ENCODE measurements around the gene KMT2C.
"Not testable (repeated sequence)": the region's sequence is repeated elsewhere in the genome, so short reads cannot be mapped to it uniquely, and the experiment has no call there.

The KMT2C gene

DNA sequence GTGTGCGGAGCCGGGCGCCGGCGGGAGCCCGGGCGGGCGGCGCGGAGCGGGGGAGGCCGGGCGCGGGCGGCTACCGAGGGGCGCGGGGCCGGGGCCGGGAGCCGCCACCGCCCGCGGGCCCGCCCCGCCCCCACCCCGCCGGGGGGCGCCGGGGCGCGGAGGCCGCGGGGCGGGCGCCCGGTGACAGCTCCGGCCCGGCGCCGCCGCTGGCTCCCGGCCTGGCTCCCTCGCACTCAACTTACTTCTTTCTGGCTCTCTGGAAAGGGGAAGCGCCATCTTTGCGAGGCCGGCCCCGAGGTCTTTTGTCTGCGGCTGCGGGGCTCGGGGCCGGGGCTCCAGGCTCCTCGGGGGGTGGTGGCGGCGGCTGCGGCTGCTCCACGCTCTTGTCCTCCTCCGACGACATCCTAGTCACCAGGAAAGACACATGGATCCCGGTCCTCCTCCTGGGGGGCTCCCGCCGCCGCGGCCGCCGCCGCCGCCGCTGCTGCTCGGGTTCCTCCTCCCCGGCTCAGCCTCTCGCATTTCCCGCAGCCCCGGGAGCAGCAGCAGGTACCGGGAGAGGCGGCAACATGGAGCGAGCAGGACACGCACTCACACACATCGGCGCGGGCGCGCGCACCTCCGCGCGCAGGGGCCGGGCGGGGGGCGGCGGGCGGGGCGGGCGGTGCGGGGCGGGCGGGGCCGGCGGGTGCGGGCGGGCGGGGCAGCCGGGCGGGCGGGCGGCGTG lies at the start of gene KMT2C:
Gene KMT2C, minus strand, starts transcription at position 620 of the 727 bp plus-strand sequence. Its CDS starts 217 bp downstream, at position 403.
- peak; percentile 61 for DNase-seq (ENCODE audit: low spot score)

DNA sequence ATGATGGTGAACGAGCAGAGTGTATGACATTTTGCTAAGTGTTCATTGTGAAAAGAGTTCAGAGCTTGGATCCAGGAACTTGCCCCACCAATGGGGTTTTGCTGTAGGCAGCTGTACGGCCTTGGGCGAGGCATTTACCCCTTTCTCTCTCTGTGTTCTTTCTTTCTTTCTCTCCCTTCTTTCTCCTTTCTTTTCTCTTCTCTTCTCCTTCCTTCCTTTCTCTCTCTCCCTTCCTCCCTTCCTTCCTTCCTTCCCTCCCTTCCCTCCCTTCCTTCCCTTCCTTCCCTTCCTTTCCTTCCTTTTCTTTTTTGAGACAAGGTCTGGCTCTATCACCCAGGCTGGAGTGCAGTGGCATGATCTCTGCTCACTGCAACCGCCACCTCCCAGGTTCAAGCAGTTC lies 45.3 kb upstream of the KMT2C start:
- DNase-seq (ENCODE audit: low spot score): no peak

DNA sequence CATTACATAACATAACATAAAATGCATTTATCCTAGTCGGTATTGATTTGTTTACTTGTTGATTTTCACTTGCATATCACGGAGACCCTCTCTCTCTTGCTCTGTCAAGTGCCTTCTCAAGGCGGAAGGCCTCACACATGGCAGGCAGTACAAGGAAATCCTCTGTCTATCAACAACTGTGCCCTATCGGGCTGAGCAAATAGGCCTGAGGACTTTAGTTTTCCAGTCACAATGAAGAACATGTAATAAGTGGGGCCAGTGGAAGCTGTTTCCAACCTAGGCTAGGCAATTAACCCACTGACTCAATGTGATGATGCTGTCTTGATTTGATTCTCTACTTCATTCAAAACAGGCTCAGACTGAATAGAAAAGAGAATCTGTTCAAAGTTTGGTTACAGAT lies 44.9 kb upstream of the KMT2C start:
- no peak for DNase-seq (ENCODE audit: low spot score)

DNA sequence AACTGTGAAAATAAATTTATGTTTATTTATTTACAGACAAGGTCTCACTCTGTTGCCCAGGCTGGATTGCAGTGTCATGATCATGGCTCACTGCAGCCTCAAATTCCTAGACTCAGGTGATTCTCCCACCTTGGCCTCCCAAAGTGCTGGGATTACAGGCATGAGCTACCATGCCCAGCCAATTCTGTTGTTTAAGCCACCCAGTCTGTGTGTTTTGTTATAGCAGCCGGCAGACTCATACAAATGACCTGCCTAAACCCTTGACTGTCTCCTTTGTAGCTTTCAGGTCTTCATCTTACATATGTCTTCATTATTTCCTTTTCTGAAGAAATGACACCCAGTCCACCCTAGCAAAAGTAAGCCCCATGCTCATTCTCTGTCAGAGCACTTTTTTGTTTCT lies 43.8 kb upstream of the KMT2C start:
- no peak for DNase-seq (ENCODE audit: low spot score)

DNA sequence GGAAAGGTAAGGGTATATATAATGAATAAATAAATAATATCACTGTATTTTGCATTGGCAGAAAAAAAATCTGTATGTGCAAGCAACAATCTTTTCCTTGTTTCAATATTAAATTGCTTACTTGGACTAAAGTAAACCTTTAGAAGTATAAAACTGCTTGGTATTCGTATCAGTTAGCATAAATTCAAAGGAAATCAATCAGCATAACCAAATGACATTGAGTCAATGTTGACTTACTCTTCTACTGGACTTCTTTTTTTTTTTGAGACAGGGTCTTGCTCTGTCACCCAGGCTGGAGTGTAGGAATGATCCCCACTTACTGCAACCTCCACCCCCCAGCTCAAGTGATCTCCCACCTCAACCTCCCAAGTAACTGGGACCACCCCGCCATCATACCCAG lies 42.3 kb upstream of the KMT2C start:
- no peak for DNase-seq (ENCODE audit: low spot score)

DNA sequence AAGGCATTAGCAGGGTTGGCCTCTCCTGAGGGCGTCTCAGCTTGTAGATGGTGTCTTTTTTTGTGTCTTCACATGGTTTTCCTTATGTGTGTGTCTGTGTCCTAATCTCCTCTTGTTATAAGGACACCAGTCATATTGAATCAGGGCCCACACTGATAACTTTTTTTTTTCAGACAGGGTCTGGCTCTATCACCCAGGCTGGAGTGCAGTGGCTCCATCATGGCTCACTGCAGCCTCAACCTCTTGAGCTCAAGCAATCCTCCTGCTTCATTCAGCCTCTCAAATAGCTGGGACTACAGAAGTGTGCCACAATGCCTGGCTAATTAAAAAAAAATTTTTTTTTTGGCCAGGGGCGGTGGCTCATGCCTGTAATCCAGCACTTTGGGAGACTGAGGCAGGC lies 41.3 kb upstream of the KMT2C start:
- no peak for DNase-seq (ENCODE audit: low spot score)

DNA sequence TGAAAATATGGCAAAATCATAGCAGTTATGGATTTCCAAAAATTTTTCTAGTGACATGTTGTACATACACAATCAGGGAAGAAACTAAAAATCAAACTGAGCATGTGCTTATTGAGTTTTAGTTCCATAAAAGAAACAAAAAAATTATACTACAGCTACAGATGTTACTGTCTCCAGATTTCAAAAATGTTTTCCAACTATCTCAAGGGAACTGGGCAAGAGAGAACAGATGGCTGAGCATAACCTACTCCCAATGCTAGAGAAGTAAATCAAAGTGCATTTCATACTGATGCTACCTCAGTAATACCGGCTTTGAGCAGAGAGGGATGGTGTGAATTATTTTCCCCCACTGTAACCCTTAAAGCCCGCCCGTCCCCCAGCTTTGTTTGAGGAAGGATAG lies 40.7 kb upstream of the KMT2C start:
- DNase-seq (ENCODE audit: low spot score): no peak

DNA sequence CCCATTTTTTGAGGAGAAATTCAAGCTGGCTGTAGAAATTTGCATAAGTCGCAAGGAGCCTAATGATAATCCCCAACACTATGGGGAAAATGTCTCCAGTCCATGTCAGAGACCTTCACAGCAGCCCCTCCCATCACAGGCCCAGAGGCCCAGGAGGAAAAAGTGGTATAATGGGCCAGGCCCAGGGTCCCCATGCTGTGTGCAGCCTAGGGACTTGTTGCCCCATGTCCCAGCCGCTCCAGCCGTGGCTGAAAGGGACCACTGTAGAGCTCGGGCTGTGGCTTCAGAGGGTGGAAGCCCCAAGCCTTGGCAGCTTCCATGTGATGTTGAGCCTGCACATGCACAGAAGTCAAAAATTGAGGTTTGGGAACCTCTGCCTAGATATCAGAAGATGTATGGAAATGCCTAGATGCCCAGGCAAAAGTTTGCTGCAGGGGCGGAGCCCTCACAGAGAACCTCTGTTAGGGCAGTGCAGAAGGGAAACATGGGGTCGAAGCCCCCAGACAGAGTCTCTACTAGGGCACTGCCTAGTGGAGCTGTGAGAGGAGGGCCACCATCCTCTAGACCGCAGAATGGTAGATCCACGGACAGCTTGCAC lies 35.3 kb upstream of the KMT2C start:
- not testable (repeated sequence) for DNase-seq (ENCODE audit: low spot score)

DNA sequence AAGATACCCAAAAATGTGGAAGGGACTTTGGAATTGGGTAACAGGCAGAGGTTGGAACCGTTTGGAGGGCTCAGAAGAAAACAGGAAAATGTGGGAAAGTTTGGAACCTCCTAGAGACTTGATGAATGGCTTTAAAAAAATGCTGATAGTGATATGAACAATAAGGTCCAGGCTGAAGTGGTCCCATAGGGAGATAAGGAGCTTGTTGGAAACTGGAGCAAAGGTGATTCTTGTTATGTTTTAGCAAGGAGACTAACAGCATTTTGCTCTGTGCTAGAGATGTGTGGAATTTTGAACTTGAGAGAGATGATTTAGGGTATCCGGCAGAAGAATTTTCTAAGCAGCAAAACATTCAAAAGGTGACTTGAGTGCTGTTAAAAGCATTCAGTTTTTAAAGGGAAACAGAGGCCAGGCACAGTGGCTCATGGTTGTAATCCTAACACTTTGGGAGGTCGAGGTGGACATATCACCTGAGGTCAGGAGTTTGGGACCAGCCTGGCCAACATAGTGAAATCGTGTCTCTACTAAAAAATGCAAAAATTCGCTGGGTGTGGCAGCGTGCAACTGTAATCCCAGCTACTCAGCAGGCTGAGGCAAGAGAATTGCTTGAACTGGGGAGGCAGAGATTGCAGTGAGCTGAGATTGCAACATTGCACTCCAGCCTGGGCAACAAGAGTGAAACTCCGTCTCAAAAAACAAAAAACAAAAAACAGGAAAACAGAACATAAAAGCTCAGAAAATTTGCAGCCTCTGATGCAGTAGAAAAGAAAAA lies 34.6 kb upstream of the KMT2C start:
- not testable (repeated sequence) for DNase-seq (ENCODE audit: low spot score)

DNA sequence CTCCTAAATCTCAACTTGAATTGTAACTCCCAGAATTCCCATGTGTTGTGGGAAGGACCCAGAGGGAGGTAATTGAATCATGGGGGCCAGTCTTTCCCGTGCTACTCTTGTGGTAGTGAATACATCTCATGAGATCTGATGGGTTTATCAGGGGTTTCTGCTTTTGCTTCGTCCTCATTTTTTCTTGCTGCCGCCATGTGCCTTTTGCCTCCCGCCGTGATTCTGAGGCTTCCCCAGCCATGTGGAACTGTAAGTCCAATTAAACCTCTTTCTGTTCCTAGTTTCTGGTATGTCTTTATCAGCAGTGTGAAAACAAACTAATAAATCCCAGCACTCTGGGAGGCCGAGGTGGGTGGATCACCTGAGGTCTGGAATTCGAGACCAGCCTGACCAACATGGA lies 33.8 kb upstream of the KMT2C start:
- not testable (repeated sequence) for DNase-seq (ENCODE audit: low spot score)

DNA sequence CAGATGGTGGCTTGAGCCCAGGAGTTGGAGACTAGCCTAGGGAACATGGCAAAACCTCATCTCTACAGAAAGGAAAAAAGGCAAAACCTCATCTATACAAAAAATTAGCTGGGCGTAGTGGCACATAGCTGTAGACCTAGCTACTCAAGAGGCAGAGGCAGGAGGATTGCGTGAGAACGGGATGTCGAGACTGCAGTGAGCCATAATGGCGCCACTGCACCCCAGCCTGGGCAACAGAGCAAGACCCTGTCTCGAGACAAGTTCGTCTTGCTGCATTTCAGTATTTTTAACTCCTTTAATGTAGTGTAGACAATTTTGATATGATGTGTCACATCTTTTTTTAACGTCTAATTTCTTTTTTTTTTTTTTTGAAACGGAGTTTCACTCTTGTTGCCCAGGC lies 31.4 kb upstream of the KMT2C start:
- no peak for DNase-seq (ENCODE audit: low spot score)

DNA sequence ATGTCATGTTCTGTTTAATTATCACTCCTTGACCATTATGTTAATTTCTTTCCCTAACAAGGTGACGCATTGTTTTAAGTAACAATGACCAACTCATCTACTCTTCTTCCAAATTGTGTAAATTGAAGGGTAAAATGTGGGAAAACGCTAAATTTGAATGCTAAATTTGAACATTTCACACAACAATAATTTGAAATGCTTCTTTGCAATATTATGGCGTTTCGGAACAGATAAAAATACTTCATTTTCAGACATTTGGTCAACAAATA lies 29.2 kb upstream of the KMT2C start:
- DNase-seq (ENCODE audit: low spot score): no peak

DNA sequence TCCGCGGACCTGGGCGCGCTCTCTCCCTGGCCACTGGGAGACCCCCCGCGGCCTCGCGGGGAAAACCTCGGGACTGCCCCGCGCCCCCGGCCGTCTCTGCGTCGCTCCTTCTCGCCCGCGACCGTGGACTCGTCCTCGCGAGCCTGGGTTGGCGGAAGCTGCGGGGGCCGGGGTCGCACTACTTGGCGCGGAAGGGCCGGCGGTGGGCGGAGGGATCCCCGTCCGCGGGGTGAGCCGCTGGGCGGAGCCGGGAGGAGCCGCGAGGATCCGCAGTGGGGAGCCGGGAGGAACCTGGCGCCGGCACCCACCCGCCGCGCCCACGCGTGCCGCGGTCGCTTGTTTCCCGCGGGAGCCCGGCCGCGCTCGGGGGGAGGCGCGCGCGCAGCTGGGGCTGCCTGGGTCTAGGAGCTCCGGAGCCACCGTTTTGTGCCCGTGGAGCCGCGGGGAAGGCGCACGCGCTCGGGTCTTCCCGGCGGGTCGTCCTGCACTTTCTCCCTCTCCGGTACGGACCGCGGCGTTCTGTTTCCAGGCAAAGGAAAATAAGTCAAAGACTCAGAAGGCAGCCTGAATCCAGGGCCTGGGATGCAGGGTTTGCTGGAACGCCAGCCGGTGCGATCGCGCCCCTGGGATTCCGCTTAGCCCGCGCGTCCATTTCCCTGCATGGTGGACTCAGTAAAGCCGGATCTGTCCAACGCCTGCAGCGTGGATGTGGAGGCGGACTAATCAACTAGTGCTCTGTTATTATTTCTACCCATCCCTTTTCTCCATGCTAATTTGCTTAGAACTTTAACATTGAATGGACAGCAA lies 28.7 kb upstream of the KMT2C start:
- DNase-seq (ENCODE audit: low spot score): peak; percentile 82

DNA sequence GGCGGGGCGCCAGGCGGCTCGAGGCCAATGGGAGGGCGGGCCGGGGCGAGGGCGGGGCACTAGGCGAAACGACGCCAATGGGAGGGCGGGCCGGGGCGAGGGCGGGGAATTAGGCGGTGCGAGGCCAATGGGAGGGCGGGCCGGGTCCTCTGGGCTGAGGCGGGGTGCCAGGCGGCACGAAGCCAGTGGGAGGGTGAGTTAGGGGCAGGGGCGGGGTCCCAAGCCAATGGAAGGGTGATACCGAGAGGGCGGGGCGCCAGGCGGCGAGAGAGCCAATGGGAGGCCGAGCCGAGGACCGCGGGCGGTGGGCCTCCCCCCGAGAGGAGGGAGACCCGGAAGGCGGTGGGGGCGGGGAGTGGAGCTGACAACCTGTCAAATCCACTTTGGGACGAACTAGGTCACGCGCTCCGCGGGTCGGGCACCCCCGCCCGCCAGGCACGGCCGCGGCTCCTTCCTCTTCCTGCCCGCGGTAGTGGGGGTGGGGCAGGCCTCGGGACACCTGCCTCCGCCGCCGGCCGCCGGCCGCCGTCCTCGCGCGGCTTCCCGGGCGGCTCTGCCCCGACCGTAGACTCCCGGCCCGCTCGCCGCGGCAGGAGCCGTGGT lies 28.0 kb upstream of the KMT2C start:
- DNase-seq (ENCODE audit: low spot score): peak; percentile 99

DNA sequence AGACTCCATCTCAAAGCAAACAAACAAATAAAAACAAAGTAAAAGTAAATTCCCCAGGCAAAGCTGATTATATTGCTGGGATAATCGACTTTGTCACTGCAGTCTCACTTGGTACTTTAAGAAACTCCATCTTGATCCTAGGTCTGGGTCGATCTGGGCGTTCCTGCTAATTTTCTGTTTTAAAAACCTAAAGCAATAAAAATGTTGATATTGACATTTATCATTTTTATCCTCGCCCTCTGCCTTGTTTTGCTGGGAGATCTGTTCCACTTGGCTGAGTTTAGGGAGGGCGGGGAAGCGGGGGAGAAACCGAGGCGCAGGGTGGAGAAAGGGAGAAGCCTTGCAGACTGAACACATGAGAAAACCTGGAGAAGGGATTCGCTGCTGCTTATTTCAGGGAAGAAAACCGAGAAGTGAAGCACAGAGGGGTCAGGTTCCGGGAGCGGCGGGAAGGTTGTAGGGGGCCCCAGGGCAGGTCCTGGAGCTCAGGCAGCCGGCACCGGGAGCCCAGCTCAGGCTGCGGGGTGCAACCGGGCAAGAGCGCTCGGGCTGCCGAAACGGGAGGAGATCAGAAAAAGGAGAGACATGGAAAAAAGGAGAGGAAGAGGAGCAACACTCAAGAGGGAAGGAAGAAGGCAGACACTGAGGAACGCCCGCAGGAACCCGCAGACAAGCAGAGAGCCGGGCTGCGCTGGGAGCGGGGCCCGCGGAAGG lies 27.3 kb upstream of the KMT2C start:
- peak; percentile 74 for DNase-seq (ENCODE audit: low spot score)

DNA sequence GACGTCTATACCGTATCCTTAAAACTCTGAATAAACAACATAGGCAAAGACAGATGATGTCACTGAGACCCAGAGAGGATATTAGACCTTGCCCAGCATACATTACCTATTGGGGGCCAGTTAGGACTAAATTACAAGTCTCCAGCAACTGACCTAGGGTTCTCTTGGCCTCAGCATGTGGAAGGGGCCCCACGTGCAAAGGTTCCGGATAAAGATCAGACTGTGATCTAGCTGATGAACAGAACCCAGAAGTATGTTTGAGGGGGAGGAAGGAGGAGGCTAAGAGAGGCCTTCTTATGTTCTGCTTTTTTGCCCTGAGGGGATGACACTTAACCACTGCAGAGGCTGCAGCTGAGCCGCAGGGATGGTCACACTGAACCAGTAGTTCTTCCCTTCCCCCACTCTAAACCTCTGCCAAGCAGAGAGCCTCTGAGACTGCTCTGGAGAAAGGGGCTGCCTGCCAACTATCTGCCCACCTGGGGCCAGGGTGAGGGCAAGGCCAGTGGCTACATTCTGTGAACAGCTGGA lies 24.0 kb upstream of the KMT2C start:
- DNase-seq (ENCODE audit: low spot score): no peak

DNA sequence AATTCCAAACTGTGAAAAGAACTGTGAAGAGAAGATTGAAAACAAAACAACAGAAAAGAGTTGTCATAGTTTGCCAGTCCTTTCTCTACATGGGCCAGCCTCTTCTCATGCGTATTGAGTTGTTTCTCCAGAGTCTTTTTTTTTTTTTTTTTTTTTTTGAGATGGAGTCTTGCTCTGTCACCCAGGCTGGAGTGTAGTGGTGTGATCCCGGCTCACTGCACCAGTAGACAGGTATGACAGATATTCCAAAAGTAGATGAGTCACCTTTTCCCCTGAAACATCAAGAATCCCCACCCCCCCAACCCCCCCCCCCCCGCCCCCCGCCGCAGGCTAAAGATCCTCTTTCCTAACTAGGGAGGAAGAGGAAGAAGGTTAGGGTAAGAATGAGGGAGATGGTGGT lies 15.6 kb upstream of the KMT2C start:
- DNase-seq (ENCODE audit: low spot score): no peak

DNA sequence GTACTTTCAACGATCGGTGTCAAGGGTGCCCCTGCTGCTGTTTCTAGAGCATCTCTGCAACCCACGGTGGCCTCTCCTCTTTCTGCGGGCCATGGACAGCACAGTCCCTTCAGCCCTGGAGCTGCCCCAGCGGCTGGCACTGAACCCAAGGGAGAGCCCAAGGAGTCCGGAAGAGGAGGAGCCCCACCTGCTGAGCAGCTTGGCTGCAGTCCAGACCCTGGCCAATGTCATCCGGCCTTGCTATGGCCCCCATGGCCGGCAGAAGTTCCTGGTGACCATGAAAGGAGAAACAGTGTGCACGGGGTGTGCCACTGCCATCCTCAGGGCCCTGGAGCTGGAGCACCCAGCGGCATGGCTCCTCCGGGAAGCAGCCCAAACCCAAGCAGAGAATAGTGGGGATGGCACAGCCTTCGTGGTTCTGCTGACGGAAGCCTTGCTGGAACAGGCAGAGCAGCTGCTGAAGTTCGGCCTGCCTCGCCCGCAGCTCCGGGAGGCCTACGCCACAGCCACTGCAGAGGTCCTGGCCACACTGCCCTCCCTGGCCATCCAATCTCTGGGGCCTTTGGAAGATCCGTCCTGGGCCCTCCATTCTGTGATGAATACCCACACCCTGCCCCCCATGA lies 9.7 kb upstream of the KMT2C start:
- not testable (repeated sequence) for DNase-seq (ENCODE audit: low spot score)

DNA sequence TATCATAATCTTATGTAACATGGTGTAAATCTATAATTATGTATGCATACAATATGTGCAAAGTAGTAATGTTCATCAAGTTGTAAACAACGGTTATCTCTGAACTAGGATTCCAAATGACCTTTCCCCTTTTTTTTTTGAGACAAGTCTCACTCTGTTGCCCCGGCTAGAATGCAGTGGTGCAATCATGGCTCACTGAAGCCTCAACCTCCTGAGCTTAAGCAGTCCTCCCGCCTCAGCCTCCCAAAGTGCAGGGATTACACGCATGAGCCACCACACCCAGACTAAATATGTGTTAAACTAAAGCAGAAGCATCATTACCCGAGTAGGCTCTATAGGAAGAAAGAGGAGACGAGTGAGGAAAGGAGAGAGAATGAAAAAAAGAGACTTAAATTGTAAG lies 7.8 kb upstream of the KMT2C start:
- no peak for DNase-seq (ENCODE audit: low spot score)

DNA sequence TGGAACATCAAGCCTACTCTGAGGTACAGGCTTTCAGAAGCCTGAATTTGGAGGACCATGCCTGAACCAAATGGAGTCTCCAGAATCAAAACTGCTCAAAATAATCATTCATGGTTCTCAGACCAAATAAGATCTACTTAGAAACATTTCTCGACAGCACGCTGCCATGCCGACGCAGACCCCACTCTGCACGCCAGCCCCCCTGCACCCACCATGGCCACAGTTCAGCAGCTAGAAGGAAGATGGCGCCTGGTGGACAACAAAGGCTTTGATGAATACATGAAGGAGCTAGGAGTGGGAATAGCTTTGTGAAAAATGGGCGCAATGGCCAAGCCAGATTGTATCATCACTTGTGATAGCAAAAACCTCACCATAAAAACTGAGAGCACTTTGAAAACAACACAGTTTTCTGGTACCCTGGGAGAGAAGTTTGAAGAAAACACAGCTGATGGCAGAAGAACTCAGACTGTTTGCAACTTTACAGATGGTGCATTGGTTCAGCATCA lies 6.6 kb upstream of the KMT2C start:
- DNase-seq (ENCODE audit: low spot score): no peak

DNA sequence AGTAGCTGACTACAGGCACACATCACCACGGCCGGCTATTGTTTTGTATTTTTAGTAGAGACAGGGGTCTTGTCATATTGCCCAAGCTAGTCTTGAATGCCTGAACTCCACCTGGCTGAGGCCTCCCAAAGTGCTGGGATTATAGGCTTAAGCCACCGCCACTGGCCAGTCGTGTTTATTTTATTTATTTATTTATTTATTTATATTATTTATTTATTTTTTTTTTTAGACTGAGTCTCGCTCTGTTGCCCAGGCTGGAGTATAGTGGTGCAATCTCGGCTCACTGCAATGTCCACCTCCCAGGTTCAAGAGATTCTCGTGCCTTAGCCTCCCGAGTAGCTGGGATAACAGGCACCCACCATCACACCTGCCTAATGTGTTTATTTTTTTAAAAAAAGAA lies 6.0 kb upstream of the KMT2C start:
- DNase-seq (ENCODE audit: low spot score): not testable (repeated sequence)
